Activated CD4-positive, alpha-beta T cell treated with anti-CD3 and anti-CD28 coated beads, Interleukin-2, amount 10 ng/mL, durations not matched to agents 7 days and 5 days (primary cell): ENCODE results near the gene ZNF507. TPM values are rescaled to one million over a fixed set of nuclear protein-coding genes. Genes with fewer than 3 reads are reported as not detected.

Experiments used
- total RNA-seq, 2 experiments: library from RNA; stranded (reverse); gene quantifications; one replicate each; pipeline ENCODE4 v1.2.3, GENCODE V29; 2021

Gene ZNF507
- total RNA-seq, 2 experiments from 2014 or later = 30.4 to 33.3 TPM

Other genes with a start within 250 kb of the ZNF507 start
- gene DPY19L3, start 60.2 kb downstream of the ZNF507 start, total RNA-seq = 10 to 100 TPM; 11.2 to 13.1 TPM
- 100 to 1,000 TPM; 131 to 132 TPM for gene PDCD5, start 235.6 kb downstream of the ZNF507 start, total RNA-seq